ENCODE measurements around the gene C7orf33. TPM values are rescaled to one million over a fixed set of nuclear protein-coding genes. Genes with fewer than 3 reads are reported as not detected.

Gene C7orf33
- total and polyA plus RNA-seq, 12 donors, result not detected

- Histone ChIP-seq H3K27me3 (no peaks in the 10 kb centered on the region), H3K9me3 (replicated peaks in 1 of 3) (no peaks in the 10 kb centered on the region), H3K27ac (no peak overlapping the region), H3K4me3 (no peak overlapping the region), H3K36me3 (replicated peaks in 1 of 2) (no peaks in the 10 kb centered on the region), H3K4me1 (replicated peaks in 1 of 2) (no peaks in the 10 kb centered on the region)
- TF ChIP-seq POLR2A (IDR thresholded peaks at IDR 0.05), result no peak
- TF ChIP-seq CTCF (IDR thresholded peaks at IDR 0.05), result no peak
- intact Hi-C loops (cut with DNase I), result no loop called here
- DNase-seq, result no peak
- 67 to 100% (median 78%) methylated on average over 1 to 4 of the region's 4 CpGs for WGBS, 4 donors
Measured at GRCh38 chr7:148611692-148612091, 21.1 kb downstream of the C7orf33 start.

- Histone ChIP-seq H3K27ac (no peak overlapping the region), H3K36me3 (replicated peaks in 1 of 2) (no peaks in the 10 kb centered on the region), H3K9me3 (replicated peaks in 1 of 3) (no peaks in the 10 kb centered on the region), H3K4me3 (no peak overlapping the region), H3K27me3 (no peaks in the 10 kb centered on the region), H3K4me1 (replicated peaks in 1 of 2) (no peaks in the 10 kb centered on the region)
- DNase-seq, result no peak
- intact Hi-C loops (cut with DNase I), result no loop called here
- TF ChIP-seq CTCF (IDR thresholded peaks at IDR 0.05) (no peak), POLR2A (IDR thresholded peaks at IDR 0.05) (no peak)
- 77 to 80% (median 79%) methylated on average over 6 of the region's 6 CpGs for WGBS, 4 donors
Measured at GRCh38 chr7:148615085-148615730, 24.6 kb downstream of the C7orf33 start.

DNA sequence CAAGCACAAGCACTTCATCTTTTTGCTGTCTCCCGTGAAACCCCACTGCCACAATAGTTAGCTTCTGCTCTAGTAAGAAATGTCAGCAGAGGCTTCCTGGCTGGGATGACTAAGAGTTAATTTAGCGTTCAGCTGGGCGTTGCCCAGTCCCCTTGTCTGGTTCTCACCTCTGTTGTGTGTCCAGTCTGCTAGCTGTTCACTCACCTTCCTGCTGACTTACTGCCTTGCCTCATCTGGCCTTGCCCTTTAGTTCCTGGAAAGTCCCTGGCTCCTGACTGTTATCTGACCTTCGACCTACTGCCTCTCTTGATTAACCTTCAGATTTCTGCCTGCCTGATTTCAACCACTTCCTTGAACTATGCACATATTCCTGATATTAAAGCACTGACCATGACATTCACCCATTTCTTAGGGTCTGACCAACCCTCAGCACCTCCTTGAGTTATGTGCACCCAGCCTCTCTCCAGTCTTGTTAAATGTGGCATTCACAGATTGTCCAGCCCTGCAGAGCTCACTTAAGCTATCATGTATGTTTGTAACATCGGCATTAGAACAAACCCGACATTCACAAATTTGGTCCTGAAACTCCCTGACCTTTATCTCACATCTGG, 30.3 kb downstream of the C7orf33 start:
- H3K27me3 ChIP-seq, result no peaks in the 10 kb centered on the region
- H3K27ac ChIP-seq, result peak overlapping the region in 1 of 5 donors; percentile 56
- intact Hi-C loops (cut with DNase I), result no loop called here
- H3K4me1 ChIP-seq (replicated peaks in 1 of 2), result peaks cover 0 to 28% of the 10 kb centered on the region in 2 donors
- DNase-seq, result peak in 5 of 7 donors; percentile 35 to 75 (median 38)
- 31 to 44% (median 37%) methylated on average over 6 of the region's 6 CpGs for whole genome bisulfite sequencing, 4 donors
- H3K9me3 ChIP-seq (replicated peaks in 1 of 3), result no peaks in the 10 kb centered on the region
- TF ChIP-seq CTCF (IDR thresholded peaks at IDR 0.05) (no peak), POLR2A (IDR thresholded peaks at IDR 0.05) (no peak)
- no peaks in the 10 kb centered on the region for H3K36me3 ChIP-seq (replicated peaks in 1 of 2)
- H3K4me3 ChIP-seq, result no peak overlapping the region

GRCh38 chr7:148621563-148621962, 31.0 kb downstream of the C7orf33 start:
- no peak overlapping the region for H3K4me3 ChIP-seq

More at GRCh38 chr7:148621563-148621962, 31.0 kb downstream of the C7orf33 start:
- TF ChIP-seq CTCF (IDR thresholded peaks at IDR 0.05), result no peak
- H3K4me1 ChIP-seq (replicated peaks in 1 of 2), result peaks cover 0 to 28% of the 10 kb centered on the region in 2 donors
- H3K27ac ChIP-seq, result no peak overlapping the region
- intact Hi-C loops (cut with DNase I), result no loop called here
- H3K36me3 ChIP-seq (replicated peaks in 1 of 2), result no peaks in the 10 kb centered on the region
- DNase-seq, result no peak
- no peaks in the 10 kb centered on the region for H3K9me3 ChIP-seq (replicated peaks in 1 of 3)
- H3K27me3 ChIP-seq, result no peaks in the 10 kb centered on the region
- WGBS, 4 donors, result 90 to 100% (median 93%) methylated on average over 1 of the region's 1 CpG
